AG09309 (cell line): ENCODE results near the gene TGFBR2.

Experiments
- DNase-seq: peaks from one replicate; pipeline ENCODE4 v3.0.0-alpha.2; 2010; ENCODE audit warnings: low read depth
- H3K4me3 ChIP-seq: 2 replicates; pipeline ENCODE4 v1.5.1; 2011; ENCODE audit warnings: mild to moderate bottlenecking, low read depth, low read length, moderate library complexity; ENCODE audit not compliant: control insufficient read depth
- CTCF ChIP-seq: IDR thresholded peaks from 2 replicates; pipeline ENCODE4 v1.5.1; 2011; ENCODE audit warnings: mild to moderate bottlenecking, low read depth, low read length, inconsistent platforms; ENCODE audit not compliant: insufficient read depth, control insufficient read depth; ENCODE audit errors: missing control alignments

Gene TGFBR2

GRCh38 chr3:30600572-30600971 lies 5.8 kb upstream of the TGFBR2 start:
- no peak for DNase-seq
- no peak for TF ChIP-seq CTCF
- H3K4me3 ChIP-seq, result no peak overlapping the region

- TF ChIP-seq CTCF, result no peak
- no peak for DNase-seq
- no peak overlapping the region for H3K4me3 ChIP-seq
Measured at GRCh38 chr3:30602946-30603345, 3.5 kb upstream of the TGFBR2 start.

GRCh38 chr3:30604093-30604492 lies 2.3 kb upstream of the TGFBR2 start:
- no peak overlapping the region for H3K4me3 ChIP-seq
- DNase-seq, result no peak

GRCh38 chr3:30604558-30604957 lies 1.8 kb upstream of the TGFBR2 start:
- no peak for DNase-seq
- H3K4me3 ChIP-seq, result no peak overlapping the region
- TF ChIP-seq CTCF, result no peak

More at GRCh38 chr3:30604093-30604492, 2.3 kb upstream of the TGFBR2 start:
- no peak for TF ChIP-seq CTCF

GRCh38 chr3:30605005-30605404 lies 1.4 kb upstream of the TGFBR2 start:
- H3K4me3 ChIP-seq, result no peak overlapping the region
- no peak for TF ChIP-seq CTCF
- no peak for DNase-seq

GRCh38 chr3:30605706-30606300 lies 598 bp upstream of the TGFBR2 start:
- TF ChIP-seq CTCF, result no peak
- DNase-seq, result no peak
- H3K4me3 ChIP-seq, result peak overlapping the region; percentile 88
